Fibroblast of lung (primary cell): ENCODE data around the gene SENP5.

ENCODE experiments used
- CTCF ChIP-seq, 2 donors: IDR thresholded peaks in 1 of 2; conservative IDR thresholded peaks in 1 of 2; 1 replicate in 1 of 2; 2 replicates in 1 of 2; pipeline ENCODE4 v1.5.1; 2011 to 2012; ENCODE audit warnings: low read length in 2 of 2, control low read depth in 1 of 2, inconsistent platforms in 1 of 2, low read depth in 1 of 2, mild to moderate bottlenecking in 1 of 2
- EZH2 ChIP-seq: IDR thresholded peaks from 2 replicates; pipeline ENCODE4 v1.5.1; 2012; ENCODE audit warnings: low read length, control low read depth, mild to moderate bottlenecking; ENCODE audit errors: missing control alignments

GRCh38 chr3:196932600-196932999, 64.9 kb downstream of the SENP5 start:
- TF ChIP-seq CTCF (conservative IDR thresholded peaks at IDR 0.05 in 1 of 2, IDR thresholded peaks at IDR 0.05 in 1 of 2; ENCODE audit: low read depth in 1 of 2, low read length in 2 of 2) (no peak), EZH2 (no peak)
